ENCODE results near the gene IGFBP2.
"Not testable (repeated sequence)": the region's sequence is repeated elsewhere in the genome, so short reads cannot be mapped to it uniquely, and the experiment has no call there.

IGFBP2 gene, protein sequence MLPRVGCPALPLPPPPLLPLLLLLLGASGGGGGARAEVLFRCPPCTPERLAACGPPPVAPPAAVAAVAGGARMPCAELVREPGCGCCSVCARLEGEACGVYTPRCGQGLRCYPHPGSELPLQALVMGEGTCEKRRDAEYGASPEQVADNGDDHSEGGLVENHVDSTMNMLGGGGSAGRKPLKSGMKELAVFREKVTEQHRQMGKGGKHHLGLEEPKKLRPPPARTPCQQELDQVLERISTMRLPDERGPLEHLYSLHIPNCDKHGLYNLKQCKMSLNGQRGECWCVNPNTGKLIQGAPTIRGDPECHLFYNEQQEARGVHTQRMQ

DNA sequence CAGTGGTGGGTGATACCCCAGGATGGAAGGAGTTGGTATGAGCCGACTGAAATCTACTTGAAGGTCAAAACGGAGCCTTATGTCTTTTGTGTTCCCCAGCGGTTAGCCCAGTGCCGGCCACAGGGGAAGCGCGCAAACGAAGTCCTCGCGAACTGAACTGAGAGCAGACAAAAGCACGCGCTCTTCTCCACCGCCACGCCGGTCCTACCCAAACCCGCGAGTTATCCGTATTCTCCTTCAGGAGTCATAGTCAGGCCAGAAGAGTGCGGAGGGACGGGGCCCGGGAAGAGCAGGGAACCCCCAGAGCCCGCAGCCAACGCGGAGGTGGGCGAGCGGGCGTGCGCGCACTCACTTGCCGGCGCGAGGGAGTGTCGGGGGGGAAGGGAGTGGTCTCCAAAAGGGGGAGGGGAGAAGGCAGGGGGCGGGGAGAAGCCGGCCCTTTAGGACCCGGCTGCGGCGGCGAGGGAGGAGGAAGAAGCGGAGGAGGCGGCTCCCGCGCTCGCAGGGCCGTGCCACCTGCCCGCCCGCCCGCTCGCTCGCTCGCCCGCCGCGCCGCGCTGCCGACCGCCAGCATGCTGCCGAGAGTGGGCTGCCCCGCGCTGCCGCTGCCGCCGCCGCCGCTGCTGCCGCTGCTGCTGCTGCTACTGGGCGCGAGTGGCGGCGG, at the start of gene IGFBP2:
IGFBP2 (plus strand) TSS at position 469 of the 664 bp plus-strand sequence; CDS start at position 573, 104 bp downstream.
- no peak for DNase-seq

DNA sequence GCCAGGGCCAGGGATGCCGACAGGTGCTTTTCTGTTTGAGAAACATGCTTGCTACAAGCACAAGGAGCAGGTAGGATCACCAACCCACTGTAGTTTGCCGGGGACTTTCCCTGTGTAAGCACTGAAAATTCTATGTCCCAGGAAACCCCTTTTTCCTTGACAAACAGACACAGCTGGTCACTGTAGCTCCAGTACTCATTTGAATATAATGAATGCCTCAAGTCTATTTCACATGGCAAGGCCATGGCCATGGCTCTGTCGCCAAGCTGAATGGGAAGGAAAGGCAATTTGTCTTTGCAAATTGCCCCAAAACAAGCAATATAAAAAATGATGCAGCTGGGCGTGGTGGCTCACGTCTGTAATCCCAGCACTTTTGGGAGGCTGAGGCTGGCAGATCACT, 49.6 kb upstream of the IGFBP2 start:
- DNase-seq = no peak

DNA sequence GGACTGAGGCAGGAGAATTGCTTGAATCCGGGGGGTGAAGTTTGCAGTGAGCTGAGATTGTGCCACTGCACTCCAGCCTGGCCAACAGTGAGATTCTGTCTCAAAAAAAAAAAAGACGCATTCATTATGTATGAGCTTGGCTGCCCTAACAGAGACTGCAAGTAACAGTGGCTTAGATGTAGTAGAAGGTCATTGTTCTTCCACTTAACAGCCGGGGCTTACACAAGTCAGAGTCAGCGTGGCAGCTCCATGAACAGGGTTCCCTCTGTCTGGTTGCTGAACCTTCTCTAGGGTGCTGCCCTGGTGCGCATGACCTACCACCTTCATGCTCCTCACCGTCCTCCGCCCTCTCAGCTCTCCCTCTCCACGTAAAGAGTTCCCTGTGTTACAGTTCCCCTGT, 49.1 kb upstream of the IGFBP2 start:
- DNase-seq = no peak

DNA sequence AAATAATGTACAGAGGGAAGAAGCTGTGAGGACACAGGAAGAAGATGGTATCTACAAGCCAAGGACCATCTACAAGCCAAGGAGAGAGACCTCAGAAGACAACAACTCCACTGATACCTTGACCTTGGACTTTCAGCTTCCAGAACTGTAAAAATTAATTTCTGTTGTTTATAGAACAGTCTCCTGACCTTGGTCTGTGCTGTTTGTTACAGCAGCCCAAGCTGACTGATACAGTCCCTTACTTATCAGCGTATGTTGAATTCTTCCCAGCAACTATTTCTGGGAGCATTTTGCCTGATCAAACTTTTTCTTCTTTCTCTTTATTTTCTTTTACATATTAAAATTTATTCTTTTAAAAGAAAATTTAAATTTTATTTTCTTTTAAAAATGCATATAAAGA, 47.8 kb upstream of the IGFBP2 start:
- no peak for DNase-seq

DNA sequence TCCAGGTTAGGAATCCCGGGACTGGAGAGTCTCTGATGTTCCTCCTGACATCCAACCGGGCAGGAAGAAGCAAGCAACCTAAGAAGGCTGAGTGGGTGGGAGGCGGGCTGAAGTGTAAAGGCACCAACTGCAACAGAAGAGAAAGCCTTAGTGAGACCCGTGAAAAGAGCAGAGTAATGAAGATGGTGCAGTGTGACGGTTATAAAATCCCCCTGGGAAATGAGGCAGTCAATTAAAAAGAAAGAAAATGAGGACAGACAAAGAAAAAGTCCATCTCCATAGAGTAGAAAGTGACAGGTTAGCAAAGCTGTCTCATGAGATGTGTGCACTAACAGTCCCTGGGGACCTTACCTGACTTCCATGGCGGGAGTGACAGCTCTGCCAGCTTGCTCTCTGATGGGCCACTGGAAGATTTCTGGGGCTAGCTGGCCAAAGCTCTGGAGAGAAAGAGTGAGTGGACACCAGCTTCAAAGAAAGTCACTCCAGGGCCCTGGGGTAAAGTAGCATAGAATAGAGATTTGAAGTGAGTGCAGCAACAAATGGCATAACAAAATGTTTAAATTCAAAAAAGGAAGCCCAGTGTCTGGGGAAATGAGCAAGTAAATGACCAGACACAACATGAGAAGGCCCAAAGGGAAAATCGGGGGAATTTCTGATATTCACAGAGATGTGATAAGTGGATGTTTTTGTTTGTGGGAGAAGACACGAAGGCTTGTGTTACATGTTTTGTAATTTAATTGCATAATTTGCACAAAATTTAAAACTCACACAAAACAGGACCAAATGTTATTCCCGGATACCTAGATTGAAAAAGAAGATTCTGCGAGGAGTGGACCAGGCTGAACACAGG, 44.1 kb upstream of the IGFBP2 start:
- DNase-seq = no peak

DNA sequence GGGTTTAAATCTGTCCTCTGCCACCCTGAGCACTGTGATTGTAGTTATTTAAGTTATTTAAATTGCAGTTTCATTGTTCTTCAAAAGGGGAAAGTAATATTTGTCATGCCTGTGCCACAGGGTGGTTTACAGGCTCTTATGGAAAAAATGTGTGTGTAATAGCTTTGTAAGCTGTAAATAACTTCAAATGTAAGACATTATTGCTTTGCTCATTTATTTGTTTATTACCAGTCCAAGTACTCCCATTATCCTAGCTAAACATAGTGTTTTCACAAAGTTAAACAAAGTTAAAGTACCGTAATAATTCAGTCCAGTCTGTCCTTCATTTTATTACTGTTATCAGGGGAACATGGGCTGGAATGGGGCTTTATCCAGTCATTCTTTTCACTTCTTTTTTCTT, 43.4 kb upstream of the IGFBP2 start:
- DNase-seq = no peak

DNA sequence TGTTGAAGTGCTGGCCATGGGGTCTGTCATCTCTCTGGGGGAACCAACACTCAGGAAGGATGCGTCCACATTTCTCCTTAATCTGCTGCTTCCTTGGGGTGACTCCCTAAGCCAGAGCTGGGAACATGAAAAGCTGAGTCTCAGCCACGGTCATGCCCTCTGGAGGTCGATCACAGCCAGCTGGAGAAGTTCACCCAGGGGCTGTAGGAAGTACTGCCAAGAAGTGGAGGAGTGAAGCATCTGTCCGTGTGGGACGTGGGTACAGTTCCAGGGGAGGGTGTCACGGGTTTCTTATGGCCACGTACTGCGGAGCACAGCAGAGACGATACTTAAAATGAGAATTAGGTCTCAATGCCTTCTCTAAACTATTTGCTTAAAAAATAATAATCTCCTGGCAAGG, 42.4 kb upstream of the IGFBP2 start:
- DNase-seq = no peak

DNA sequence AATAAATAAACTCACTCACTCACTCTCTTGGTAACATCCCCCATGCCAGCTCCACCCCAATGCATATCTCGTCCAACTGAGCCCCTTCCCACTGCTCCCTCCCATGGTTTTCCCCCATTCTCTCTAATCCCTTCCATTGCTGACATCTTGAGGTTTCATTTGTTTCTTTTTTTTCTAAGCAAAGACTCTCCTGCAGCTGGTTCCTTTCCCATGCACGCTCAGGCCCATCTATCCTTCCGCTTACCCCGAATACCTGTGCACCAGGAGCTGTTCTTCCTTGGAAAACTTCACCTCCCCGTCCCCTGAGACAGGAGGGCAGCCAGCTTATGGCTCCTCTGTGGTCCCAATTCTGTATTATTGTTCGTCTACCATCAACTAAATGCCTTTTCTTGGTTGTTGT, 41.7 kb upstream of the IGFBP2 start:
- DNase-seq = no peak

DNA sequence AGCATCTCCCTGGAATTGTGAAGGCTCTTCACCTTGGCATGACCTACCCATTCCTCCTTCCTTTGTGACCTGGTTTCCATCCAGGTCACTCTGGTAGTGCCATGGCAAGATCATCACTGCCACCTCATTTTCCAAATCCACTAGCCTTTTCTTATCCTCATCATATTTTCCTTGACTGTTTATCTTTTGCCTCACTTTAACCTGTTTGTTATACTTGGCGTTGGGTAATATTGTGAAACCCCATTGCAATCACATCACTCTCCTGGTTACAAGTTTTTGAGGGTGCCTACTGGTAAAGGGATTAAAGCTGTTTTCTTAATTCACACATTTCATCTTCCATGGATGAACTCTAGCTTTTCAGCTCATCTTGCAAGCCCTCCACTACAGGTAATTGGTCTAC, 39.1 kb upstream of the IGFBP2 start:
- DNase-seq = no peak

DNA sequence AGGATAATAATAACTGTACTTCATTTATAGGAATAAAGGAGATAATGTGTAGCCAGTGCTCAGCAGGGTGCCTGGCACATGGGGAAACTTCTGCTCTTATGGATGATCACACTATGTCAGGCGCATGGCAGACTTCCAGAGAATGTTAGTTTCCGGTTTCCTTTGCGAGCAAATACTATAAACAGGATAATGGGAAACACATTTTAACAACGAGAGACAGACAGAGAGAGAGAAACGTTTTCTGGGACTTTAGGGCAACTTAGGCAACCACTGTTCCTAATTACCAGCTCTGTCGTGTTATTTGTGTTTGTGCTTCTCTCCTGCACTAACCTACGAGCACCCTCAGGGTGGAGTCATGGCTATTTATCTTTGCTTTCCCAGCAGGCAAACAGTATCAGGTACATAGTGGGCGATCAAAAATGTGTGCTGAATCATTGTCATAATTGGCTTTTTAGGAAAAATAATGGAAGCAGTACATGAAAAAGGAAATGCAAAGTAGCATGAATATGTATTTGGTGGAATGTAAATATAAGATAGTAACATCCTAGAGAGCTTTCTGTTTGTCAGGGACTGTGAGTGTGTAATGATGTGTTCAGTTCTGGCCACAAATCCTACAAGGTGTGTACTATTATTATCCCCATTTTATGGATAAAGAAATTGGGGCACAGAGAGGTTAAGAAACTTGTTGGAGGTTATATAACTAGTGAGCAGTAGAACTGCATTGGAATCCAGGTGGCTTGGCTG, 36.8 kb upstream of the IGFBP2 start:
- no peak for DNase-seq

DNA sequence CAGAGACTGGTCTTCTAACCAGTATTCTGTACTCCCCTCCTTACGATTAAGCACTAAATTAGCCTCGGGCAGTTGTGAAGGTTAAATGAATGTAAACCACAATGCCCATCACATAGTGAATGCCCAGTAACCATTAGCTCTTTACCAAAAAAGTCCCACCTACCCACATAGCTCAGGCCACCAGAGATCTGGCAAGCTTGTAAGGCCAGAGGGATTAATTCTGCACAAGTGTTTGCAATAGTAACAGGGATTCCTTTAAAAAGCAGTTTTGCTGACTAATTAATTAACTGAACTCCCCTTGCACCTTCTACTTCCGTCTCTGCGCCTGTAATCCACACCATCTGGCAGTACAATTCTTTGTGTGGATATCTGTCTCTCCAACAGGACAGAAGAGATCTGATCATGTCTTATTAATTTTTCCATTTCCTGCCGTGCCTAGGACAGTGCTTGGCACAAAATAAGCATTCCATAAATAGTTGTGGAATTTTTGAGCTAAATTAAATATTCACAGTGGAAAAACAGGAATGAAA, 36.2 kb upstream of the IGFBP2 start:
- DNase-seq = no peak

DNA sequence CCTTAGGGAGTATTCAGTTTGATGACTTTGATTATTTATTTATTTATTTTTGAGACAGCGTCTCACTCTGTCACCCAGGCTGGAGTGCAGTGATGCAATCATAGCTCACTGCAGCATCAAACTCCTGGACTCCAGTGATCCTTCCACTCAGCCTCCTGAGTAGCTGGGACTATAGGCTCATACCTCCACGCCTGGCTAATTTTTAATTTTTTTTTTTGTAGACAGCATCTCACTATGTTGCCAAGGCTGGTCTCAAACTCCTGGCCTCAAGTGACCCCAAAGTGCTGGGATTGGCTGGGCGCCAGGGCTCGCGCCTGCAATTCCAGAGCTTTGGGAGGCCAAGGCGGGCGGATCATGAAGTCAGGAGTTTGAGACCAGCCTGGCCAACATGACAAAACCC, 35.4 kb upstream of the IGFBP2 start:
- not testable (repeated sequence) for DNase-seq

DNA sequence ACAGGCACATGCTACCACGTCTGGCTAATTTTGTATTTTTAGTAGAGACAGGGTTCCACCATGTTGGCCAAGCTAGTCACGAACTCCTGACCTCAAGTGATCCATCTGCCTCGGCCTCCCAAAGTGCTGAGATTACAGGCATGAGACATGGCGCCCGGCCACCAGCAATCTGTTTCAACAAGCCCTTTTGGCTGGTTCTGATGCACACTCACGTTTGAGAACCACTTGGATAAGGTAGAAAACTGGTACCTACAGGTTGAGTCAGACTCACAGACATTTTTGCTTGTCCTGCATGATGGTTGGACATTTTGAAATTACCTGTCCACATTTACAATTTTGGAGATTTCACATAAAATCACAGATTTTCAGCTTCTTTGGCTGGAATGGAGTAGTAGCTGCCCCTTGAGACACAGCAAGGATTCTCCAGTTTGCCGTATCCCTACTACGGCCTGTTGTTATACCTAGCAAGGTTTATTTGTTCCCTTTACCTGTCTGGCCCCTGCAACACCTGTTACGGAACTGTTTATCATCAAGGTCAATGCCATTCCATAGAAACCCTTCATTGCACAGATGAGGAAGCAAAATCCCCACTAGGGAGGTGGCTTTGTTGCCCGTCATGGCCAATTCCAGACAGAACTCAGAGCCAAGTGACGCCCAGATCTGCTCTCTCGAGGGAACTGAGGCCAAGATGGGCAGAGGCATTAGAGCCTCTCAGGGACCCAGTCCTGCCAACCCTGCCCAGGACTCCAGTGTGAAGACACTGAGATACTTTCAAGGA, 31.4 kb upstream of the IGFBP2 start:
- no peak for DNase-seq

DNA sequence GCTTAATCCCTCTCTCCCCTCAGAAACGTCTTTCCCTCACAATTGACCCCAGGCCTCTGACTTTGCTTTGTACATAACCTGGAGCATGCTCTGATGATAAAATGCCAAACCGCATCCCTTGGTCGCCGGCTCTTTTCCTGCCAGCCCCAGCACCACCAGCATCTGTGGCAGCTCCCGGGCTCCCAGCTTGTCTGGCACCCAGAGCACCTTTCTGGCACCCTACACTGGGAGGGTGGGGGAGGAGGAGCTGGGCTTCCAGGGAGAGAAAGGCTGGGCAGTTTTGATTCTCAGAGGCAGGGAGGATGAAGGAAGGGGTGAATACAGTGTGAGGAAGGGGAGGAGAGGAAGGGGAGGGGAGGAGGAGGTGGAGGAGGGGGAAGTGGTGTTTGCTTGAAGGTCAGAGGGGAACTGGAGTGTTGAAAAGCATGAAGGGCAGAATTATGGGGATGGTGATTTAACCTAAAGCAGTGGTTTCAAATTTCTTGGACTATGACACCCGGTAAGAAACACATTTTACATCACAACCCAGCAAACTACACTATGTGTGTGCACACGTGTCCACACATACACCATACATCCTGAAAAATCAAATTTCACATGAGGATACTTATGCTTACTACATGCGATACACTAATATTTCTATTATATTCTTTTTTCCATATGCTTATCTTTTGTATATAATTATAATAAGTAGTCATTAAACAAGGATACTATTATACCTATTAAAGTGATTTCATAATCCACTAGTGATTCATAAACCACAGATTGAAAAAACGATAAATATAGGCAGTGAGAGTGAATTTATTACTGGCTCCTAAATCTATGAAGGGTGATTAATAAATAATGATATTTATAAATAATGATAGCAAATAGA, 30.0 kb upstream of the IGFBP2 start:
- DNase-seq = no peak

DNA sequence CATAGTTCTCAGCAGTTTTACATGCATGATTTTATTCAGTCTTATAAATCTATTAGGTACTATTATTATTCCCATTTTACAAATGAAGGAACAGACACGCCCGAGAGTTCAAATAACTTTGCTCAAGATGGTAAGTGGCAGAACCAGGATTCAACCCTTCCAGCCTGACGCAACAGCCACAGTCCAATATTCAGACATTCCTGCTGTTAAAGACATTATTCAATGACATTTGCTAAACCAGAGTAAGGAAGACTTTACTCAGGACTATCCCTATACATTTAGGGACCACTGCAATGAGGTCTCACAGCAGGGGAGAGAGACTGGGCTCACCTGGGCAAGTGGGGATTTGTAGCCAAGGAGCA, 29.4 kb upstream of the IGFBP2 start:
- no peak for DNase-seq

DNA sequence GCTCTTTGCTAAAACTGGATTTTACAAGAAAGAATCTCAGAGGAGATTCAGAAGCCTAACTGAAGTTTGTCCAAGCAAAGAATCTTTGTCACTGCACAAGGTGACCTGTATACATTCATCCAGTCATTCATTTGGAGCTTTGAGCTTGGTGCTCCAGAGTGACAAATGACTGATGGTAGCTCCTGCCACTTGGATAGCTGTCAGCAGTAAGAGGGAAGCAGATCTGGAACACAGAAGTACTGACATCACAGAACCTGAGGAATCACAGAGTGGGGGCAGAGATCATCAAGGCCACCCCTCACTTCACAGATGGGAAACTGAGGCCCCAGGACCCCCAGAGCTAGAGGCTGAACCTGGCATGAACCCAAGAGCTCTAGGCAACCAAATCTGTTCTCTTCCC, 28.8 kb upstream of the IGFBP2 start:
- DNase-seq = no peak

DNA sequence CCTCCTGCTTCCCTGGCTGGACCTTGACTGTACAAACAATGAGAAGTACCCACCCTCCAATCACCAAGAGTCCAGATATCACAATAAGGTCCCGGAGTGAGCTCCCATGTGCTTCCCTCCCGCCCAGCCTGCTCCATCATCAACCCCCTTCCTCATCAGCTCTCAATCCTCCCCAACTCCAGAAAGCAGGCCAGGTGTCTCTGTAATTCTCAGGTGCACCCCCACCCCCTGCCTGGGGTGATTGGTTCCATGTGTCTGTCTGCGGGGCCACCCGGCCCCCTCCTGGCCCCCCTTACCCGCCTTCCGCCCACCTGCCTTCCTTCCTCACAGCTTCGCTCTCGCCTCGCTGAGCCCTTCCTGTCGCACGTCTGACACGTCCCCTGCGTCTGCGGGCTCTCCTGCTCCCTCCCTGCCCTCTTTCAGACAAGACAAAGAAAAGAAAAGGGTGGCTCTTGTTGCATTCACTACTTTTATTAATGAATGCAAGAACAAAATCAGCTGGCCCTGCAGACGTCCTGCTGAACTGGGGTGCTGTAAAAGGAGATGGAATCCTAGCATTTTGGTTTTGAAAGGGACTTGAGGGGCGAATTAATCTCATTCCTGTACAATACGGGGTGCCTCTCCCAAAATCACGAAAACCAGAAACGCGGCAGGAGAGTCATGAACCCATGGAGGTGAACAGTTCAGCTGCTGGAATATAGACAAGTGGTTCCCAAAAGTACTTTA, 26.5 kb upstream of the IGFBP2 start:
- peak in 1 of 4 experiments; percentile 32 for DNase-seq

DNA sequence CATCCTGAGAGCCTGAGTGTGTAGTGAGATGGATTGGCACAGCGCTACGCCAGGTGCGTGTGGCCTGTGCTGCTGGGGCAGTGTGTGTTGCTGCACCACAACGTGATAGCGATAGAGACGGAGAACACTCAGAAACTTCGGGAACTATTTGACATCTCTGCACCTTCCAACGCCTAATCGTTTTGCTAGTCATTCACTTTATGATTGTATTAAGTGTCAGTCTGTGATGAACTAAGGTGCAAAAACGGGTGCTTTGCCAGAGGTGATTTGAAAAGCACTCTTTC, 26.0 kb upstream of the IGFBP2 start:
- DNase-seq = no peak

DNA sequence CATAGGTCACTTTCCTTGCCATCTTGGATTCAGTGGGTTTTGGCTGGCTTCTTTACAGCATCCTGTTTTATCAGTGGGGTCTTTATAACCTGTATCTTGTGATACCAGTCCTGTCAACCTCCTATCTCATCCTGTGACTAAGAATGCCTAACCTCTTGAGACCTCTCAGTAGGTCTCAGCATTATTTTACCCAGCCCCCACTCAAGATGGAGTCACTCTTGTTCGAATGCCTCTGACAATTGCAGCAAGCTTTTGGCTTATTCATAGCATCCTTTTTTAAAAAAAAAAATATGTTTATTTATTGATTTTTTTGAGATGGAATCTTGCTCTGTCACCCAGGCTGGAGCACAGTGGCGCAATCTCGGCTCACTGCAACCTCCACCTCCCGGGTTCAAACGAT, 24.7 kb upstream of the IGFBP2 start:
- no peak for DNase-seq

DNA sequence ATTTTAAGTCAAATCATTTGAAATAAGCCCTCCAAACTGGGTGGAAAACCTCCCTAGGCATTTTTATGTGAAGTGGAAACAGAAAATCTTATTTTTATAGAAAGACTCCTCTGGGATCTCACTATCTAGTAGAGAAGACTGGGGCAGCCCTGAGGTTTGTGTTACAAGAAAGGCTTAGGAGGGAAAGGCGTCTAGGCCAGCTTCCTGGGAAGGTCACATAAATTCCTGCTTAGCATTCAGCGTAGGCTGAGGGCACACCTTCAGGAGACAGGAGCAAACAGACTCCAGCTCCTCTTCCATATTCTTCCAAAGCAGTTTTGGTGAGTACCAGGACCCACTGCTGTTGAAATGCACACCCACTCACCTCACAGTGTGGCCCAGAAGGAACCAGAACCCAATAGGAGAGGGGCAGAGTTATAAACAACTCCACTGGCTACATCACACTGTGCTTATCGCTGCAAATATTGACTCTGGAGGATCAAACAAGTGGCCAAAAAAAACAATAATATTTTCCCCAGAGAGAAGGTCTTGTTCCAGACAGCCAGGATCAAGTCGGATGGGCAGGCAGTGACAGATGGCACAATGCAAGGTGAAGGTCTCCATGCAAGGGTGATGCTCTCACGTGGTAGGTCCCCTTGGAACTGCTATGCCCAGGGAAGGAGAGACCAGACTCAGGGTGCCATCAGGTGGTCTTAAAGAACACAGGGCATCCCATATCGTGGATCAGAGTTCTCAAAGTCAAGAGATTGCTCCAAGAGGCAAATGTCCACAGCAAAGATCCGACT, 17.7 kb upstream of the IGFBP2 start:
- DNase-seq = no peak
